Brain microvascular endothelial cell (primary cell): ENCODE measurements around the gene KDM4D.
"Not testable (repeated sequence)": the region's sequence is repeated elsewhere in the genome, so short reads cannot be mapped to it uniquely, and the experiment has no call there.

Experiments
- DNase-seq: peaks from one replicate; pipeline ENCODE4 v3.0.0-alpha.2; 2020
- H3K27ac ChIP-seq: fragments of 250-450 bp; sonication (Bioruptor Pico); 2 replicates; pipeline ENCODE4 v1.5.1; 2020; ENCODE audit warnings: mild to moderate bottlenecking, moderate library complexity
- H3K27me3 ChIP-seq: fragments of 250-450 bp; sonication (Bioruptor Pico); replicated peaks from 2 replicates; pipeline ENCODE4 v1.5.1; 2020; ENCODE audit warnings: mild to moderate bottlenecking
- H3K36me3 ChIP-seq: fragments of 250-450 bp; sonication (Bioruptor Pico); replicated peaks from 2 replicates; pipeline ENCODE4 v1.5.1; 2020; ENCODE audit warnings: mild to moderate bottlenecking
- H3K4me3 ChIP-seq: 2 replicates; pipeline ENCODE4 v1.5.1; 2011; ENCODE audit warnings: low read depth, mild to moderate bottlenecking, control low read depth, low read length, moderate library complexity
- CTCF ChIP-seq: IDR thresholded peaks from 2 replicates; pipeline ENCODE4 v1.5.1; 2011; ENCODE audit warnings: low read depth, mild to moderate bottlenecking, moderate library complexity, low read length, control low read depth, inconsistent platforms; ENCODE audit errors: missing control alignments
- in situ Hi-C: cut with HindIII; loops from 2 replicates; pipeline ENCODE4 v1.10.0; 2017; ENCODE audit warnings: low sequenced_read_pairs, low pct_ligation_motif_present

Gene KDM4D

DNA sequence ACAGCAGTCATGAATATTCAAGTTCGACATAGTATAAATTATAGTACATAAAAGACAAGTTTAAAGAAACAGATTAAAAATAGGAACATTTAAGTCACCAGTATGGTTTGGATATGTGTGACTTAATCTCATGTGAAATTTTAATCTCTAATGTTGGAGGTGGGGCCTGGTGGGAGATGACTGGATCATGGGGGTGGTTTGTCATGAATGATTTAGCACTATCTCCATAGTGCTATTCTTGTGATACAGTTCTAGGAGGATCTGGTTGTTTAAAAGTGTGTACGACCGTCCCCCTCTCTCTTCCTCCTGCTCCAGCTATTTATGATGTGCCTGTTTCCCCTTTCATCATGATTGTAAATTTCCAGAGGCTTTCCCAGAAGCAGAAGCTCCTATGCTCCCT is 54.8 kb downstream of the KDM4D start:
- H3K27me3 ChIP-seq: no peaks in the 10 kb centered on the region
- no peaks in the 10 kb centered on the region for H3K36me3 ChIP-seq
- no peak for TF ChIP-seq CTCF
- no peak overlapping the region for H3K27ac ChIP-seq
- no peak for DNase-seq
- in situ Hi-C loops: no loop called here
- no peak overlapping the region for H3K4me3 ChIP-seq

- in situ Hi-C loops: no loop called here
- DNase-seq: no peak
- no peak for TF ChIP-seq CTCF
- H3K27me3 ChIP-seq: no peaks in the 10 kb centered on the region
- no peaks in the 10 kb centered on the region for H3K36me3 ChIP-seq
- H3K27ac ChIP-seq: no peak overlapping the region
- no peak overlapping the region for H3K4me3 ChIP-seq
Observed at GRCh38 chr11:95033051-95033450, 59.5 kb downstream of the KDM4D start.

DNA sequence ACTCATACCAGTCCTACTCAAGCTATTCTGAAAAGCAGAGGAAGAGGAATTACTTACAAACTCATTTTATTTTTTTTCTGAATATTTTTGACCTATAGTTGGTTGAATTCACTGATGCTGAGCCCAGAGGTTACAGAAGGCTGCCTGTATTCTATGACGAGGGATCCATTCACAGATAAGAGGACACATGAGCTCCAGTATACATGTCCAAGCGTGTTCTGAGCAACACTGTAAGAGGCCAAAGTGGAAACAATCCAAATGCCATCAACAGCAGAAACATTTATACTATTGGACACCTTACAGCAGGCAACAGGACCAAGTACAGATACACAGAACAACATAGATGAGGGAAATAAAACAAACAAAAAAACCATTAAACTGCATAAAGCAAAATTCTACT is 61.8 kb downstream of the KDM4D start:
- TF ChIP-seq CTCF: no peak
- in situ Hi-C loops: no loop called here

GRCh38 chr11:95037356-95038035 is 64.0 kb downstream of the KDM4D start:
- H3K27ac ChIP-seq, H3K36me3 ChIP-seq, in situ Hi-C loops, H3K27me3 ChIP-seq, DNase-seq: not testable (repeated sequence)
- H3K4me3 ChIP-seq: peak overlapping the region; percentile 48

More for the DNA sequence above, 61.8 kb downstream of the KDM4D start:
- H3K27ac ChIP-seq: no peak overlapping the region
- no peak overlapping the region for H3K4me3 ChIP-seq
- H3K36me3 ChIP-seq: no peaks in the 10 kb centered on the region
- no peak for DNase-seq
- no peaks in the 10 kb centered on the region for H3K27me3 ChIP-seq

DNA sequence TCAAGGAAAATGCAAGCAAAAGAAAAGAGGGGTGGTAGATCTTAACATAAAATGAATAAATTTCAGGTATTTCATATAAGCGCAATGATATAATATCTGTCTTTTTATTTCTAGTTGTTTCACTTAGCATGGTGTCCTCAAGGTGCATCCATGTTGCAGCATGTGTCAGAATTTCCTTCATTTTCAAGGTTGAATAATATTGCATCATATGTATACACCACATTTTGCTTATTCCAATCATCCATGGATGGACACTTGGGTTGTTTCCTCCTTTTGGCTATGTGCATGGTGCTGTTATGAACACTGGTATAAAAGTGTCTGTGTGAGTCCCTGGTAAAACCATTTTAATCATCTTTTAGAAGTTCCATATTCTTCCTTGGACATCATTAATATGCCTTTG is 68.7 kb downstream of the KDM4D start:
- H3K36me3 ChIP-seq: no peaks in the 10 kb centered on the region
- no peak overlapping the region for H3K27ac ChIP-seq
- no peak for DNase-seq
- TF ChIP-seq CTCF: no peak
- H3K4me3 ChIP-seq: no peak overlapping the region
- in situ Hi-C loops: no loop called here
- no peaks in the 10 kb centered on the region for H3K27me3 ChIP-seq

- no peak overlapping the region for H3K27ac ChIP-seq
- in situ Hi-C loops: no loop called here
- H3K4me3 ChIP-seq: no peak overlapping the region
- DNase-seq: no peak
- no peak for TF ChIP-seq CTCF
- H3K36me3 ChIP-seq: no peaks in the 10 kb centered on the region
- no peaks in the 10 kb centered on the region for H3K27me3 ChIP-seq
Observed at GRCh38 chr11:95042906-95043305, 69.4 kb downstream of the KDM4D start.
